Common myeloid progenitor, CD34-positive (primary cell): ENCODE measurements around the gene AMFR.

Experiments
- CTCF ChIA-PET: fragments of 350-600 bp; sonication (Branson Sonifier 250); formaldehyde crosslinking; loops from one replicate; lab custom pipeline; 2021; ENCODE audit warnings: antibody characterized with exemption; lab: Charles Lee
- POLR2A ChIA-PET: fragments of 350-600 bp; sonication (Branson Sonifier 250); formaldehyde crosslinking; loops from one replicate; lab custom pipeline; 2021; ENCODE audit warnings: antibody characterized with exemption; lab: Charles Lee
- DNase-seq, 3 donors: peaks; one replicate each; pipeline versions ENCODE4 v3.0.0 to v3.0.0-alpha.2; 2013
- H3K27ac ChIP-seq, 2 experiments: 1 replicate in 1 of 2; 2 replicates in 1 of 2; pipeline ENCODE4 v1.7.0; 2013; ENCODE audit warnings: inconsistent platforms in 2 of 2, low read length in 2 of 2, mild to moderate bottlenecking in 2 of 2, low read depth in 1 of 2, moderate library complexity in 1 of 2; ENCODE audit not compliant: severe bottlenecking in 2 of 2, insufficient read depth in 1 of 2, poor library complexity in 1 of 2
- H3K27me3 ChIP-seq, 5 experiments: replicated peaks in 2 of 5; 1 replicate in 3 of 5; 2 replicates in 2 of 5; pipeline versions ENCODE4 v1.6.1 to v1.7.0; 2013; ENCODE audit warnings: low read length in 4 of 5, mild to moderate bottlenecking in 2 of 5, moderate library complexity in 2 of 5, inconsistent platforms in 1 of 5; ENCODE audit not compliant: insufficient read depth in 5 of 5, control insufficient read depth in 4 of 5
- H3K36me3 ChIP-seq, 4 experiments: 1 replicate in 2 of 4; 2 replicates in 2 of 4; pipeline versions ENCODE4 v1.6.1 to v1.7.0; 2013; ENCODE audit warnings: low read length in 3 of 4, control low read depth in 1 of 4, mild to moderate bottlenecking in 1 of 4; ENCODE audit not compliant: control insufficient read depth in 4 of 4, insufficient read depth in 4 of 4
- H3K4me1 ChIP-seq, 4 experiments: 1 replicate in 3 of 4; 2 replicates in 1 of 4; pipeline versions ENCODE4 v1.6.1 to v1.7.1; 2013; ENCODE audit warnings: low read length in 3 of 4, mild to moderate bottlenecking in 3 of 4, control low read depth in 1 of 4, inconsistent platforms in 1 of 4, moderate library complexity in 1 of 4; ENCODE audit not compliant: control insufficient read depth in 4 of 4, insufficient read depth in 4 of 4; ENCODE audit errors: control extremely low read depth in 1 of 4
- H3K4me3 ChIP-seq, 7 experiments: 1 replicate in 4 of 7; 2 replicates in 3 of 7; pipeline versions ENCODE4 v1.5.1 to v1.7.0; 2013; ENCODE audit warnings: mild to moderate bottlenecking in 7 of 7, low read length in 6 of 7, moderate library complexity in 6 of 7, inconsistent platforms in 2 of 7, low read depth in 2 of 7, control low read depth in 1 of 7; ENCODE audit not compliant: insufficient read depth in 4 of 7, control insufficient read depth in 1 of 7; ENCODE audit errors: extremely low read depth in 1 of 7
- H3K9me3 ChIP-seq, 5 experiments: 1 replicate in 4 of 5; 2 replicates in 1 of 5; pipeline versions ENCODE4 v1.6.1 to v1.7.1; 2013; ENCODE audit warnings: low read length in 4 of 5, mild to moderate bottlenecking in 2 of 5, inconsistent platforms in 1 of 5, low read depth in 1 of 5, moderate library complexity in 1 of 5; ENCODE audit not compliant: control insufficient read depth in 4 of 5, insufficient read depth in 2 of 5; ENCODE audit errors: control extremely low read depth in 1 of 5
- WGBS: methylation state at CpG from one replicate; pipeline ENCODE4 v1.1.5; 2013; ENCODE audit not compliant: insufficient coverage; 5-methylcytosine and 5-hydroxymethylcytosine counted together

AMFR gene

DNA sequence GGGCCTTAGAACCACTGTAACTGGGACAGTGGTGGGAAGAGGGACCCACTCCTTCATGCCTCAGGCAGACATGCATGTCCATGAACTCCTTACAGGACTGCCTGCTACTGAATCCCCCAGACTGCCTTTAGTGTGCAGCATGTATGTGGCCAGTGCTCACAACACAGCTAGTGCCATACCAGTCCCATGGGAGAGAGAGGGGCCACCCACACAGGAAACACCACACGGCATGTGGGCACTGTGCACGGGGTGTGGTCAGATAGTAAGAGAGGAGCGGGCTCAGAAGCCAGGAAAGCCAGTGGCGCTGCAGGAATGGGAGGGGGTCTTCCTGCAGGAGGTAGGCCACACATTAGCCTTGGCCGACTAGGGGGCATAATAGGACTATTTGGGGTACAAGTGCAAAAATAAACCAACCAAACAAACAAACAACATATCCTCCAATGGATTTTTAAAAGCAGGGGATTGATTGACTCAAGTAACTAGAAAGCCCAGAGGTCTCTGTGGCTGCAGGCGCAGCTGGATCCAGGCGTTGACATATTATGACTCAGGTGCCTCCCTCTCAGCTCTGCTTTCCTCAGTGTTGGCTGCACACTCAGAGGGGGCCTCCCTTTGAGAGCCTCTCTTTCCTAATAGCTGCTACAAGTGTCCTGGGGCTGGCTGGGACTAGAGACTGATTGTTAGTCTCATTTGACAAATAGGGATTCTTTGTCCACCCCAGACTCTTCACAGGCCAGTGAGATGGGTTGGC, 104.4 kb downstream of the AMFR start:
- Histone ChIP-seq H3K27ac (no peak overlapping the region), H3K36me3 (no peaks in the 10 kb centered on the region), H3K27me3 (peaks cover 0 to 5% (median 0%) of the 10 kb centered on the region in 5 experiments), H3K9me3 (no peaks in the 10 kb centered on the region), H3K4me1 (peaks cover 0 to 14% (median 12%) of the 10 kb centered on the region in 4 experiments), H3K4me3 (no peak overlapping the region)
- DNase-seq, result no peak
- WGBS, result 83% methylated on average over 1 of the region's 7 CpGs
- ChIA-PET CTCF (interaction anchor here (0.9 to 9.5 kb wide), 8 partner anchors 12 to 856 kb away, joined by 3 to 66 read pairs (median 16); no protein-coding TSS in a partner anchor), POLR2A (no interaction called here)

DNA sequence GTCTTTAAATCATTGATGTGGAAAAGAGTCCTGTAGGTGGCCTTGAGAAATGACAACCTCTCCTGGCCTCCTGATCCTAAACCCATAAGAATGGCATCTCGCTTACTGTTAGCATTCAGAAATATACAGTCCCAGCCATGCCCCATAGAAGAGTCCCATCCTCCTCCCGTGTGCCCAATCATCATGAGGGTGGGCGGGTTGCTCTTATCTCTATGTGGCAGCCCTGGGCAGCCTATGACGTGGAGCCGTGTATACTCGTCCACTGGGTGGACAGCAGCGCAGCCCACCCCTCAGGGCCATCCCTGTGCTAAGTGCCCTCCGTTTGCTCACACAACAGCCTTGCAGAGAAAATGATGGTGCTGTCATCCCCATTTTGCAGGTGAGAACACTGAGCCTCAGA, 105.3 kb downstream of the AMFR start:
- Histone ChIP-seq H3K36me3 (no peaks in the 10 kb centered on the region), H3K4me3 (no peak overlapping the region), H3K27ac (no peak overlapping the region), H3K9me3 (no peaks in the 10 kb centered on the region), H3K27me3 (peaks cover 0 to 5% (median 0%) of the 10 kb centered on the region in 5 experiments), H3K4me1 (peaks cover 0 to 13% (median 12%) of the 10 kb centered on the region in 4 experiments)
- CTCF ChIA-PET, result interaction anchor here (1.3 to 9.5 kb wide), 9 partner anchors 8 to 375 kb away, joined by 3 to 66 read pairs (median 17); no protein-coding TSS in a partner anchor
- POLR2A ChIA-PET, result no interaction called here
- 98% methylated on average over 7 of the region's 8 CpGs for WGBS
- DNase-seq, result no peak

DNA sequence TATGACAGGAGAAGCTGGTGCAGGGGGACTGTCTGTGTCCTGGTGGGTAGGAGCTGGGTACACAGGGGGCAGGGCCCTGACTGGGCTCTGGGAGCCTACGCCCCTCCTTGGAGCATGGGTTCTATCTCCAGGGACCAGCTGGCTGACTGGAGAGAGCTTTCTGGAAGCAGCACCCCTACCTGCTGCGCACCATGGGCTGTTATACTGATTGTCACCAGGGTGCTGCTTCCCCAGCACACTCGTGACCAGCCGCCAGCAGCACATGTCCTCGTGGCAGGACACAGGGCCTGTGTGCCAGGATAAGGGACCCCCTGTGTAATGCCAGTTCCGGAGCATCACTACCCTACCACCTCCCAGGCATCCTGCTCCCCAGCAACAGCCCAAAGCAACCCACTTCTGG, 106.0 kb downstream of the AMFR start:
- 93% methylated on average over 6 of the region's 6 CpGs for WGBS
- POLR2A ChIA-PET, result no interaction called here
- no peak for DNase-seq
- Histone ChIP-seq H3K9me3 (no peaks in the 10 kb centered on the region), H3K36me3 (no peaks in the 10 kb centered on the region), H3K27ac (no peak overlapping the region), H3K4me1 (peaks cover 0 to 13% (median 12%) of the 10 kb centered on the region in 4 experiments), H3K4me3 (no peak overlapping the region), H3K27me3 (peaks cover 0 to 5% (median 0%) of the 10 kb centered on the region in 5 experiments)
- CTCF ChIA-PET, result interaction anchor here (1.0 to 9.5 kb wide), 16 partner anchors 8 to 375 kb away, joined by 3 to 66 read pairs (median 12); no protein-coding TSS in a partner anchor

DNA sequence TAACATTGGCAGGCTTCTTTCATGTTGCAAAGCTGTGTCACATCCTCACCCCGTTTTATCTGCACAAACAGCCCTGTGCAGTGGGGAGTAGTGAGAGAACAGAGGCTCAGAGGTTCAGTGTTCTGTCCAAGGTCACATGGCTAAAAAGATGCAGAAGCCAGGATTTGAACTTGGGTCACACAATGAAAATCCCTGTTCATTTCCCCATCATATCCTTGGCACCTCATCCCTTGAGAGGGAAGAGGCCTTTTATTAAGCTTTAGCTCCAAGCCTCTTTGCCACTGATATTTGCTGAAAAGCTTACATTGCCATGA, 106.6 kb downstream of the AMFR start:
- WGBS, result no CpG with 5 or more reads among the region's 1 CpG
- POLR2A ChIA-PET, result no interaction called here
- no peak for DNase-seq

DNA sequence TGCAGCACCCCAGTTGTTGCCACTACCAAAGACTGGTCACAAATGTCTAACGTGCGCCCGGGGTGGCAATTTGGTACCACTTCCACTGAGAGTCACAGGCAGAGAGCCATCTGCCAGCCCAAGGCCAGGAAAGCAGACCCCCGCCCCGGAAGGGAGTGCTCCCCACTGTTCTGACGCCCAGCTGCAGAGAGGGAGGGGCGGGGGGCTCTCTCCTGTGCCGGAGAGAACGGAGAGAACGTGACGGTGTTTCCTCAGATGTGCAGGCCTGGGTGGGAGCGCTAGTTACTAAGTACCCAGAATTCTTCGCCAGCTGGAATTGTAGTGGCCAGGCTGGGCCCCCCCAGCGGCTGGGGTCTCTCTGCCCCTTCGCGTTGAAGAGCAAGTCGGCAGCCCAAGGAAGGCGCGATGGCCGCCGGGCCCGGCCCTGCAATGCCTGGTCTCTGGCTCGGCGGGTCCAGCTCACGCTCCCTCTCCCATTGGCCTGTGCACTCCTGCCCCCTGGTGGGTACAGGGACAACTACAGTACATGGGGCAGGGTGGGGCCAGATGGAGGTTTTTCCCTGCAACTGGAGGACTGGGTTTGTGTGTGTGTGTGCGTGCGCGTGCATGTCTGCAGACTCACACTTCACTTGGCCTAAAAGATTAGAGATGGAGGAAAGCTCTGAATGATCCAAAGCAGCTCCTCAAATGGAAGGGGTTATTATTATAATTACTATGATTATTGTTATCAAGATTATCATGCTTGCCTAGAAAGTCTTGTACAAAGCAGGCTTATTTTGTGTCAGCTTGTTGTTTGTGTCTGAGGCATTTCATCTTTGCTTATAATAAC, 107.1 kb downstream of the AMFR start:
- peak; percentile 69 to 82 (median 75) for DNase-seq
- H3K4me3 ChIP-seq, result peak overlapping the region in 5 of 7 experiments; percentile 8 to 57 (median 53)
- no peaks in the 10 kb centered on the region for H3K36me3 ChIP-seq
- H3K9me3 ChIP-seq, result no peaks in the 10 kb centered on the region
- WGBS, result 15% methylated on average over 21 of the region's 28 CpGs
- CTCF ChIA-PET, result interaction anchor here (0.7 to 9.5 kb wide), 35 partner anchors 10 to 853 kb away, joined by 3 to 66 read pairs (median 4); no protein-coding TSS in a partner anchor
- no peak overlapping the region for H3K27ac ChIP-seq
- POLR2A ChIA-PET, result no interaction called here
- peaks cover 0 to 5% (median 0%) of the 10 kb centered on the region in 5 experiments for H3K27me3 ChIP-seq
- H3K4me1 ChIP-seq, result peaks cover 0 to 13% (median 12%) of the 10 kb centered on the region in 4 experiments

More for the DNA sequence above, 106.6 kb downstream of the AMFR start:
- H3K4me3 ChIP-seq, result no peak overlapping the region
- H3K4me1 ChIP-seq, result peaks cover 0 to 13% (median 12%) of the 10 kb centered on the region in 4 experiments
- no peaks in the 10 kb centered on the region for H3K9me3 ChIP-seq
- CTCF ChIA-PET, result interaction anchor here (0.7 to 9.5 kb wide), 29 partner anchors 9 to 604 kb away, joined by 3 to 66 read pairs (median 4); no protein-coding TSS in a partner anchor
- H3K27ac ChIP-seq, result no peak overlapping the region
- H3K36me3 ChIP-seq, result no peaks in the 10 kb centered on the region
- peaks cover 0 to 5% (median 0%) of the 10 kb centered on the region in 5 experiments for H3K27me3 ChIP-seq

DNA sequence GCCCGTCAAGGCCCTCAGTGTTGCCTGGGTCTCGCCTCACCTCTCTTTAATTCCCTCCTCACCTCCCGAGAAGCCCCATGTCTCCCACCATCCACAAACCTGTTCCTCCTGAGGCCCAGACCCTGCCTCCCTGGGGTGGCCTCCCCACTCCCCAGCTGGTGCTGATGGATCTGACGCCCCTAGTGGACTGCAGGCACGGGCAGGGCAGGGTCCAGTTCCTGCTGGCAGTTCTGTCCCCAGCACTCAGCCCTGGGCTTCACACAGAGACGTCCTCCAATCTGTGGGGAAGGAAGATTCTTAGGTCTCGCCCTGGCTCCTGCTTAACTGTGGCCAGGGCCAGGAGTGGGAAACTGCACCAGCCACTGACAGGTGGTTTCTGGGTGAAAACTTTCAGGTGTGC, 108.8 kb downstream of the AMFR start:
- ChIA-PET CTCF (interaction anchor here (1.1 to 9.5 kb wide), 4 partner anchors 15 to 276 kb away, joined by 3 to 66 read pairs (median 4); no protein-coding TSS in a partner anchor), POLR2A (no interaction called here)
- H3K9me3 ChIP-seq, result no peaks in the 10 kb centered on the region
- no peak overlapping the region for H3K4me3 ChIP-seq
- WGBS, result 98% methylated on average over 6 of the region's 7 CpGs
- H3K27ac ChIP-seq, result no peak overlapping the region
- DNase-seq, result no peak
- peaks cover 0 to 5% (median 0%) of the 10 kb centered on the region in 5 experiments for H3K27me3 ChIP-seq
- no peaks in the 10 kb centered on the region for H3K36me3 ChIP-seq
- H3K4me1 ChIP-seq, result peaks cover 0 to 21% (median 12%) of the 10 kb centered on the region in 4 experiments
